ENCODE data around the gene PPP1R12C.

- TF ChIP-seq SIN3A (IDR thresholded peaks at IDR 0.05; ENCODE audit: borderline replicate concordance, insufficient read depth, low read length) = no peak
- TF ChIP-seq REST (IDR thresholded peaks at IDR 0.05; ENCODE audit: insufficient read depth in 1 of 2, low read depth in 2 of 2, low read length in 2 of 2) = no peak
Measured at GRCh38 chr19:55063492-55063843, 54.0 kb downstream of the PPP1R12C start.
